DMS114 treated with DMSO at 0.1 percent for 48 hours (cell line): Measurements from ENCODE around the gene CTNNBL1.

ENCODE experiments used
- DNase-seq: peaks from one replicate; lab custom pipeline; 2025; ENCODE audit not compliant: unreplicated experiment; lab: John Stamatoyannopoulos, UW

CTNNBL1 gene

GRCh38 chr20:37896932-37897548, 203.2 kb downstream of the CTNNBL1 start:
- DNase-seq: no peak

GRCh38 chr20:37898233-37899104, 204.6 kb downstream of the CTNNBL1 start:
- DNase-seq: no peak

GRCh38 chr20:37899105-37900045, 205.5 kb downstream of the CTNNBL1 start:
- no peak for DNase-seq

- DNase-seq: no peak
Measured at GRCh38 chr20:37901240-37901639, 207.4 kb downstream of the CTNNBL1 start.

- DNase-seq: peak; percentile 35
Measured at GRCh38 chr20:37901654-37902503, 208.0 kb downstream of the CTNNBL1 start.

- no peak for DNase-seq
Measured at GRCh38 chr20:37902504-37903313, 208.9 kb downstream of the CTNNBL1 start, which contains the start of gene VSTM2L. TSS of gene VSTM2L (plus strand) at chr20:37903127. CDS start at chr20:37903351, 224 bp downstream.

GRCh38 chr20:37903317-37904007, 209.6 kb downstream of the CTNNBL1 start:
- DNase-seq: no peak

- no peak for DNase-seq
Measured at GRCh38 chr20:37904008-37904642, 210.3 kb downstream of the CTNNBL1 start.

GRCh38 chr20:37904845-37905373, 211.1 kb downstream of the CTNNBL1 start:
- DNase-seq: no peak

GRCh38 chr20:37905671-37906613, 212.1 kb downstream of the CTNNBL1 start:
- no peak for DNase-seq

- DNase-seq: no peak
Measured at GRCh38 chr20:37907330-37907676, 213.5 kb downstream of the CTNNBL1 start.

- no peak for DNase-seq
Measured at GRCh38 chr20:37907677-37908401, 214.0 kb downstream of the CTNNBL1 start.

GRCh38 chr20:37911261-37911660, 217.4 kb downstream of the CTNNBL1 start:
- DNase-seq: no peak

GRCh38 chr20:37911838-37912281, 218.0 kb downstream of the CTNNBL1 start:
- no peak for DNase-seq

GRCh38 chr20:37912874-37913273, 219.0 kb downstream of the CTNNBL1 start:
- DNase-seq: no peak
